ENCODE results near the gene CFAP58.

The CFAP58 gene

GRCh38 chr10:104344219-104344618, 9.4 kb upstream of the CFAP58 start:
- no peak overlapping the region for H3K4me3 ChIP-seq (replicated peaks; ENCODE audit: low read depth, low read length)
- no peak for TF ChIP-seq CTCF (IDR thresholded peaks at IDR 0.05; ENCODE audit: low read length, missing control alignments)
- DNase-seq (ENCODE audit: low read depth), result no peak

- TF ChIP-seq CTCF (IDR thresholded peaks at IDR 0.05; ENCODE audit: low read length, missing control alignments), result no peak
- no peak overlapping the region for H3K4me3 ChIP-seq (replicated peaks; ENCODE audit: low read depth, low read length)
- DNase-seq (ENCODE audit: low read depth), result no peak
Measured at GRCh38 chr10:104345515-104345914, 8.1 kb upstream of the CFAP58 start.

GRCh38 chr10:104345941-104346340, 7.7 kb upstream of the CFAP58 start:
- TF ChIP-seq CTCF (IDR thresholded peaks at IDR 0.05; ENCODE audit: low read length, missing control alignments), result no peak
- H3K4me3 ChIP-seq (replicated peaks; ENCODE audit: low read depth, low read length), result no peak overlapping the region
- DNase-seq (ENCODE audit: low read depth), result no peak

GRCh38 chr10:104347295-104348045, 6.2 kb upstream of the CFAP58 start:
- no peak for DNase-seq (ENCODE audit: low read depth)
- no peak overlapping the region for H3K4me3 ChIP-seq (replicated peaks; ENCODE audit: low read depth, low read length)
- no peak for TF ChIP-seq CTCF (IDR thresholded peaks at IDR 0.05; ENCODE audit: low read length, missing control alignments)

GRCh38 chr10:104348601-104349000, 5.0 kb upstream of the CFAP58 start:
- no peak overlapping the region for H3K4me3 ChIP-seq (replicated peaks; ENCODE audit: low read depth, low read length)
- DNase-seq (ENCODE audit: low read depth), result no peak
- TF ChIP-seq CTCF (IDR thresholded peaks at IDR 0.05; ENCODE audit: low read length, missing control alignments), result no peak

- no peak for TF ChIP-seq CTCF (IDR thresholded peaks at IDR 0.05; ENCODE audit: low read length, missing control alignments)
- peak overlapping the region; percentile 26 for H3K4me3 ChIP-seq (replicated peaks; ENCODE audit: low read depth, low read length)
- peak; percentile 90 for DNase-seq (ENCODE audit: low read depth)
Measured at GRCh38 chr10:104349623-104350126, 4.0 kb upstream of the CFAP58 start.

Data from fibroblast of pulmonary artery (primary cell).